ENCODE data around the gene MED1.

DNA sequence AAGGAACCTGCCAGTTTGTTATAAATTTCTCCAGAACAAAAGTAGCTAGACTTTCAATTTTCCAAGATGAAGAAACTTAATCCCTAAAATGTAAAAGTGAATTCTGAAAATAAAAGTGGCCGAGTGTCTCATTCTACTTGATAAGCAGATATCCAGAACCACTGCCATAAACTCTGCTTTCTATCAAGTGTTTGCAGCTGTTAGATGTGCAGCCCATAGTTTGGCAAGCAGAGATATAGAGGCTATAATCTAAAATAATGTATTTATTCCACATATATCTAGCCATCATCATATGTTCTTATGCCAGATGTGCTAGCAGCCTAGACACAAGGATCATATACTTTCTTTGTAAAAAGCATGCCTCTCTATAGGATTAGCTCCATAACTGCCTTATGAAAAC lies 34.9 kb downstream of the MED1 start:
- TF ChIP-seq FOXA2 (IDR thresholded peaks at IDR 0.05) (no peak), TAF1 (conservative IDR thresholded peaks at IDR 0.05) (no peak)
- TF ChIP-seq, protein P1, sequence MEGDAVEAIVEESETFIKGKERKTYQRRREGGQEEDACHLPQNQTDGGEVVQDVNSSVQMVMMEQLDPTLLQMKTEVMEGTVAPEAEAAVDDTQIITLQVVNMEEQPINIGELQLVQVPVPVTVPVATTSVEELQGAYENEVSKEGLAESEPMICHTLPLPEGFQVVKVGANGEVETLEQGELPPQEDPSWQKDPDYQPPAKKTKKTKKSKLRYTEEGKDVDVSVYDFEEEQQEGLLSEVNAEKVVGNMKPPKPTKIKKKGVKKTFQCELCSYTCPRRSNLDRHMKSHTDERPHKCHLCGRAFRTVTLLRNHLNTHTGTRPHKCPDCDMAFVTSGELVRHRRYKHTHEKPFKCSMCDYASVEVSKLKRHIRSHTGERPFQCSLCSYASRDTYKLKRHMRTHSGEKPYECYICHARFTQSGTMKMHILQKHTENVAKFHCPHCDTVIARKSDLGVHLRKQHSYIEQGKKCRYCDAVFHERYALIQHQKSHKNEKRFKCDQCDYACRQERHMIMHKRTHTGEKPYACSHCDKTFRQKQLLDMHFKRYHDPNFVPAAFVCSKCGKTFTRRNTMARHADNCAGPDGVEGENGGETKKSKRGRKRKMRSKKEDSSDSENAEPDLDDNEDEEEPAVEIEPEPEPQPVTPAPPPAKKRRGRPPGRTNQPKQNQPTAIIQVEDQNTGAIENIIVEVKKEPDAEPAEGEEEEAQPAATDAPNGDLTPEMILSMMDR (IDR thresholded peaks at IDR 0.05; ENCODE audit: low read depth, low read length, missing input control) = no peak

All from liver (tissue), 3 donors.